Epithelial cell of proximal tubule (primary cell): ENCODE data around the gene PRXL2B. TPM values are rescaled to one million over a fixed set of nuclear protein-coding genes. Genes with fewer than 3 reads are reported as not detected.

Source experiments
- DNase-seq: peaks from one replicate; pipeline ENCODE4 v3.0.0-alpha.2; 2011; ENCODE audit warnings: low read depth
- H3K4me3 ChIP-seq: 2 replicates; pipeline ENCODE4 v1.5.1; 2011; ENCODE audit warnings: low read depth, mild to moderate bottlenecking, low read length
- CTCF ChIP-seq: conservative IDR thresholded peaks from 2 replicates; pipeline ENCODE4 v1.5.1; 2012; ENCODE audit warnings: low read depth, mild to moderate bottlenecking, low read length
- total RNA-seq: library from RNA; depleted of rRNA; stranded (reverse); fragments of >200 nt; gene quantifications from 2 replicates; pipeline ENCODE4 v1.2.3, GENCODE V29; 2015

Gene PRXL2B
- total RNA-seq, 1 donor from 2014 or later, result 72.2 TPM

- no peak overlapping the region for H3K4me3 ChIP-seq
- peak; percentile 55 for TF ChIP-seq CTCF
- DNase-seq, result no peak
Measured at GRCh38 chr1:2561898-2562895, 24.4 kb upstream of the PRXL2B start.

DNA sequence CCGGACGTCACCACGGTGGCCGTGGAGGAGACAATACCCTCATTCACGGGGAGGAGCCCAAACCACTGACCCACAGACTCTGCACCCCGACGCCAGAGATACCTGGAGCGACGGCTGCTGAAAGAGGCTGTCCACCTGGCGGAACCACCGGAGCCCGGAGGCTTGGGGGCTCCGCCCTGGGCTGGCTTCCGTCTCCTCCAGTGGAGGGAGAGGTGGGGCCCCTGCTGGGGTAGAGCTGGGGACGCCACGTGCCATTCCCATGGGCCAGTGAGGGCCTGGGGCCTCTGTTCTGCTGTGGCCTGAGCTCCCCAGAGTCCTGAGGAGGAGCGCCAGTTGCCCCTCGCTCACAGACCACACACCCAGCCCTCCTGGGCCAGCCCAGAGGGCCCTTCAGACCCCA is 23.4 kb upstream of the PRXL2B start:
- H3K4me3 ChIP-seq, result no peak overlapping the region
- no peak for TF ChIP-seq CTCF
- no peak for DNase-seq

DNA sequence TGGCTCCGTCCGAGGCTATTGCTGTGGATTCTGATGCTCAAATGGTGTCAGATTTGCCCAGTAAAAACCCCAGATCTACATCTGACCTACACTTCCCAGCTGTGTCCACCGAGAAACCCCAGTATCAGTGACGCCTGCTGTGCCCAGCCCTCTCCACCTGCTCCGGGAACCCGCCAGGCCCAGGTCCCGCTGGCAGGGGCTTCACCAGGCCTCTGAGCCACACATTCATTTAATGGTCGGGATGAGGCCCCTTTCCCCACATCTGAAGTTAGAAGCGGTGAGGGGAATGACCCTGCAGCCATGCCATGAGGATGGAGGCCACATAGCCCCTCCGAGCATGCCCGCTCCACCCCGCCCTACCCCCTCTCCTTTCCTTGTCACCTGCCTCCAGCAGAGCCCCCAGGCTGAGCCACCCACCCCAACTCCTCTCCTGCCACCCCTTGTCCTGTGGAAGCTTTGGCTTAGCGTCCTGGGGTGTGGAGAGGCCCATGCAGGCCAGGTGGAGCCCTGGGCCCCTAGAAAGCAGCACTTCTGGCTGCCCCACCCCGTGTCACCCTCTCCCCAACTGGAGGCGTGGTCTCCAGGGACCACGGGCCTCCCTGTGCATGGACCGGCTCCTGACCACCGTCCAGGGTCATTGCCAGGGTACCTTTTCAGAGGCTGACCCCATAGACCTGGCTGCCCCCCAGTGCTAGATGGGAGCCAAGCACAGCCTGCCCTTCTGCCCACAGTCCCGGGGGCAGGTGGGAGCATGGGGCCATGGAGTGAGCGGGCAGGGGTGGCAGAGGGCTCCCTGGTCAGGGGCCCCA is 22.4 kb upstream of the PRXL2B start:
- no peak for TF ChIP-seq CTCF
- H3K4me3 ChIP-seq, result no peak overlapping the region

GRCh38 chr1:2564815-2565374 is 21.7 kb upstream of the PRXL2B start:
- no peak for DNase-seq
- no peak for TF ChIP-seq CTCF
- no peak overlapping the region for H3K4me3 ChIP-seq

More for the DNA sequence above, 22.4 kb upstream of the PRXL2B start:
- no peak for DNase-seq

GRCh38 chr1:2566101-2567045 is 20.2 kb upstream of the PRXL2B start:
- TF ChIP-seq CTCF, result no peak
- no peak overlapping the region for H3K4me3 ChIP-seq
- DNase-seq, result no peak
